GM19043 (cell line): ENCODE results near the gene ASTN2.

Source experiments
- ATAC-seq: cut with Tn5 transposase; IDR thresholded peaks from one replicate; pipeline ENCODE4 v1.9.1; 2021; ENCODE audit warnings: low read depth; ENCODE audit not compliant: unreplicated experiment

Gene ASTN2

DNA sequence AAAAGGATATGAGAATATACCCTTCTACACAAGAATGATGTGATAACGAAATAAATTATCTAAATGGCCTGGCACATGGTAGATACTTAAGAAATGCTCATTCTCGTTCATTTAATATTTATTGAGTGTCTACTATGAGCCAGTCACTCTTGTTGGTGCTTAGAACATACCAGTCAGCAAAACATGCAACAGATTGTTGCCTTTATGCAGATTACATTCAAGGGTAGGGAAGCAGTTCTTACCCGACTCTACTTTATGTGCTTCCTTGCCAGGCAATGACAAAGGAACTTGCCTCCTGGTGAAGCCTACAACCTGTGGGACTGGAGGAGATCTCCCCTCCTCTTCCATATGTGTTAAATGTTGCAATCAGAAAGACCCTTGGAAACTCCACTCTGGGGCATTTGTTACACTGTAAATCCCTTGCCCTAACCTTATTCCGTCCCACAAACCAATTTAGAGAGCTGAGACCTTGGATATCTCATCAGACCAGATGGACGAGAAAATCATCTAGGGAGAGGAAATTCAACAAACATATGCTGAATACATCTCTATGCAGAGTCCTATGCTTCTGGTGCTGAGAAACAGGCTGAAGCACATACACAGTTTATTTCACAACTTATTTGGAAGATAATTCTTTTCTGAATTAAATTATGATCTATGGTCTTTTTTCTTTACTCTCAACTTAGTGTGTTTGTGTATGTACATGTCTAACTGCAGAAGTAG, 855.9 kb downstream of the ASTN2 start:
- no peak for ATAC-seq

DNA sequence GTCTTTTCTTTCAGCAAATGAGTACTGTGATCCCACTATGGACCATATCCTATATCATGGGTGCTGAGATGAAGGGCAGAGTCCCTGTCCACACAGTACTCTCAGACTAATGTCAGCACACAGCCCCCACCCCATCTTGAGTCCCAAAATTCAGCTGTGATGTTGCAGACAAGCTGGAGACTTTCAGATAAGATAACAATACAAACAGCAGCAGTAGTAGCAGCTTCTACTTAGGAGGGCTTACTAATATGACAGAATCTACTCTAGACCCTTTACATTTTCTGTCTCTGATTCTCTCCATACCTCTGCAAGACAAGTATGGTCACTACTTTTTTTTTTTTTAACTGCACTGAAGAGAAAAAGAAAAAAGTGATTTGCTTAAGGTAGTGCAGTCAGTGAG, 856.8 kb downstream of the ASTN2 start:
- ATAC-seq = no peak

DNA sequence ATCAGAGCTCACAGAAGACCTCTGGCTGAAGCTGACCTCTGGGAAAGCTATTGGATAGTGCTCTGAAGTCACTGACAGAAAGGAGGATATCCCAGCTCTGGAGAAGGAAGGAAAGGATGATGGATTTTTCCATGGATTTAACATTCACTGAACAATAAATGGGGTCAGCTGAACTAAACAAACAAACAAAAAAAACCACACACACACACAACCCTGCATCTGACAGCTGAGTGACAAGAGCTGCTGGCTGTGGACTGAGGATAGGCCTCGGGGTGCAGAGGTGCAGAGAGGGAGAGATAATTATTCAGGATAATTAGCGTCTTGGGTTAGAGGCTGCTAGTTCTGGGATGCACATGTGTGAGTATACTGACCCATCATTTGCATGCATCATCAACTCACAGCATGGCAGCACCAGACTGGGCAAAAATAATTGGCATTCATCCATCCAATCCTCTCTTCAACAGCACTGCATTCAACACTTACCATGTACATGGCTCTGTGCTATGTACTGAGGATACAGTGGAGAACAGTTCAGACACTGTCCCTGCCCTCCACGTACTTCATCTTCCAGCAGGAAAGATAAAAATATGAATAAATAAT, 859.2 kb downstream of the ASTN2 start:
- no peak for ATAC-seq

DNA sequence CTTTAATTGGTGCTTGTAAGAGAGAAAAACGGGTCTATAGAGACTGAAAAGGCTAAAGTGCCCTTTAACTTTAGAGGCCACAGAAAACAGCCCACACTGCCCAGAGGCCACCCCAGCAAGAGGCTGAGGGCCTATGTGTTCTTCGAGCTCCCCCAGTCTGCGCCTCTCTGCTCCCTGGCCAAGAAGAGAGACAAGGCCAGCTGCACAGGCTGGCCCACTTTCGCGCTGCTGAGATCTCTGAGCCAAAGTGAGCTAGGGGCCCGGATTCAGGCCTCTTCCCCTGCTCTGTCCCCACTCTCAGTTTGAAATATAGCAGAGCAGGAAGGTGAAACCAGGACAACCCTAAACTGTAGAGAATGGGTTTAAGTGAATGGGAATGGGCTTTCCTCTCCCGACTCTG, 859.7 kb downstream of the ASTN2 start:
- ATAC-seq = no peak

DNA sequence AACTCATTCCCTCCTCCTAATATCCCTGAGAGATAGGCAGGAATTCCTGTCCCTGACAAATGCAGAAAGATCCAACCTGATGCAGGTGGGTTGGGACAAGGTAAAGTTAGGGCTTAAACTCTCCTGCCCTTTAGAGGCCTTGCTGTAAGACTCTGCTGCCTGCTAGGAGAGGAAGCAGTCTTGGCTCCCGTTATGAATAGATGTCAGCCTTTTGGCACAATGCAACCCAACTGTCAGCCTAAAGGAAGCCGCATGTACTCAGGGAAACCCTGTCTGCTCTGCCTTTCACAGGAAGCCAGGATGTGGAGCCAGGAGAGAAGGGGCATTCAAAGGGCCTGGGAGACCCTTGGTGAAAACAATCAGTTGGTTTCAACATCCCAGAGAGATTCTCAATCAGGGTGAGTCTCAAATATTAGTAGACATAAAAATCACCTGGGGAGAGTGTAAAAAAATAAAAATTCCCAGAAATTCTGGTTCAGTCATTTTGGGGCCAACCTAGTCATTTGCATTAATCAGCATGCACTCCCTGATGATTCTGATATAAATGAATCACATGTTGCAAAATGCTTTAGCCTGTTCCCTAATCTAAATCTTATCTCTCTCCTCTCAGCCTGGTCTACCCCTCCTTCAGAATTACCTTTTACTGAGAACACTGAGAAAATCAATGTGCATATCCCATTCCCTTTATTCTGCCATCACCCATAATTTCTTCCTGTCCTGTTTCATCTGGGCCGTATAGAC, 864.0 kb downstream of the ASTN2 start:
- no peak for ATAC-seq

DNA sequence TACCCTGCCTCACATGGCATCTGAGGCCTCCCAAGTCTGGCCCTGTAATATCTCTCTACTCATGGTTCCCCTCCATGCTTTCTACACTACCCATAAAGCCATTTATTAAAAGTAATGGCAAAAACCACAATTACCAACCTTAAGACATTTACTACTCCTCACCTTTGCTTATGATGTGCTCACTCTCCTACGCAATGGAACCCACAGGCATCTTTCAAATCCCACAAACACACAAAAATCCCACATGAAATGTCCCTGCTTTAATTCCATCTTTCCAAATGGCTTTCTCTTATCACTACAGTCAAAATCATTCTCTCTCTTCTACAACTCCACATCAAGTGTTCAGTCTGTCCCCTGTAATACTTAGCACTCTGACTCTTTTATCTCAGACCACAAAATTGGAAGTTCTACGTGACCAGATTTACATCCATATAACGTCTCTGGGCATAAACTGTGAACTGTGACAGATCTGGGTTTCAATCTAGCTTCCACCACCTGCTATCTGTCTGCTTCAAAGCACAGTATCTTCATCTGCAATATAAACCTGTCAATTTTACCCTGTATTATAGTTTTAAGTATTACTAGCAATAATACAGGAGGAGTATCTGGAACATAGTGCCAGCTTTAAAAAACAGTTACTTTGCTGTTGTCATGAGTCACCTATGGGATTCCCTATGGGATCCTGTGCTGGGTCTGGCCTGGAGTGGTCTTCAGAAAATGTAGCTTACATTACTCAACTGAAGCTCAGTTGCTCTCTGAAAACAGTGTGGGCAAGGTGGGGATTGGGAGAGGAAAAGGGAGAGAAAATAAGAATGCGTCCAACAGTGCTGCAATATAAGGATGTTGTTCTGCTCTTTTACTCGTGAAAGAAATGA, 864.8 kb downstream of the ASTN2 start:
- no peak for ATAC-seq

DNA sequence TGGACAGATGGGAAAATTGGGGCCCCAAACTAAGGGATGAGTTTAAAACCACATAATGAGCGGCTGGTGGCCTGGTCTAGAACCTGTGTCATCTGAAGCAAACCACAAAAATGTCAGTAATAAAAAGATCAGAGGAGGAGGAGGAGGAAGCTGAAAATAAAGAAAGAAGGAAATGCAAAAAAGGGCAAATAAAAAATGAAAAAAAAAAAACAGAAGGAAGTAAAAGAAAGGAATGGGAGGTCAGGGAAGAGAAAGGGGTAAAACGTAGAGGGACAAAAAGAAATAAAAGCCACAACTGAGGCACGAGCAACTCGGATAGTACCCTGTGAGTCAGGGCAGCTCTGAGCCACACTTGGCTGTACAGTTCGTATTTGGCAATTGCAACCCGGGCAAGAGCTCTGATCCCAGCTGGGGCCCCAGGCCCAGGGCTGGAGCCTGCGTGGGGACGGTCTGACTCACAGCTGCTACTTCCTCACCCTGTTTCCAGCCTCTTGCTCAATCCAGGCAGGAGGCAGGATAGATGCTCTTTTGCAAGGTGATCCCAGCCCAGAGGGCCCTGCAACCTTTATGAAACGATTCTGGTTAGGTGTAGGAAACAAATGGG, 865.7 kb downstream of the ASTN2 start:
- no peak for ATAC-seq

DNA sequence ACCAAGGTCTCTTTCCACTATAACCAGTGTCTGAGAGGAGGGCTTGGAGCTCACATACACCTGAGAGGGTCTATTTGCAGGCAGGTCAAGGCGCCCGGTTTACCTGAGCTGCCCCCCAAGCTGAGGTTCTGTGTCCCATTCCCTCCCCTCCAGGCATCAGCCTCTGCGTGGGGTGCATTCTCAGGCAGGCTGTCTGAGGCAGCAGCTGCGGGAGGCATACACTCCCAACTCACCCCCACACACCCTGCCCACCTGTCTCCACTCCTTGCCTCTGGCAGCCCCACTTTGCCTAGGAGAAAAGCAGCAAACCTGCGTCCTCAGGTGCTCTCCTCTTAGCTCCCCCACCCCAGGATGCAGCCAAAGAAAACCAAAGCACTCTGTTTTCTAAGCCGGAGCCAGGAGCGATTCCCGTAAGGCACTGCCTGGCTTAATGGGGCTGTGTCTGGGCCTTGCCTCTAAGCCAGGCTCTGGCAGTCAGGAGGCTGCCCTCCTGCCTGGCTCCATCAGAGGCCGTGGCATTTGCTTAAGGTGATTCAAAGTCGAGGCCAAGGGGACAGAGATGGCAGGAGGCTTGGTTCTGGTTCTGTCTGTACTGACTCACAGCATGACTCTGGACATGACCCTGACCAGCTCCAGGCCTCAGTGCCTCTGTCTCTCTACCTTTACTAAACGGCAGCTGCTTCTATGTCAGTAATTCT, 867.0 kb downstream of the ASTN2 start:
- ATAC-seq = no peak

DNA sequence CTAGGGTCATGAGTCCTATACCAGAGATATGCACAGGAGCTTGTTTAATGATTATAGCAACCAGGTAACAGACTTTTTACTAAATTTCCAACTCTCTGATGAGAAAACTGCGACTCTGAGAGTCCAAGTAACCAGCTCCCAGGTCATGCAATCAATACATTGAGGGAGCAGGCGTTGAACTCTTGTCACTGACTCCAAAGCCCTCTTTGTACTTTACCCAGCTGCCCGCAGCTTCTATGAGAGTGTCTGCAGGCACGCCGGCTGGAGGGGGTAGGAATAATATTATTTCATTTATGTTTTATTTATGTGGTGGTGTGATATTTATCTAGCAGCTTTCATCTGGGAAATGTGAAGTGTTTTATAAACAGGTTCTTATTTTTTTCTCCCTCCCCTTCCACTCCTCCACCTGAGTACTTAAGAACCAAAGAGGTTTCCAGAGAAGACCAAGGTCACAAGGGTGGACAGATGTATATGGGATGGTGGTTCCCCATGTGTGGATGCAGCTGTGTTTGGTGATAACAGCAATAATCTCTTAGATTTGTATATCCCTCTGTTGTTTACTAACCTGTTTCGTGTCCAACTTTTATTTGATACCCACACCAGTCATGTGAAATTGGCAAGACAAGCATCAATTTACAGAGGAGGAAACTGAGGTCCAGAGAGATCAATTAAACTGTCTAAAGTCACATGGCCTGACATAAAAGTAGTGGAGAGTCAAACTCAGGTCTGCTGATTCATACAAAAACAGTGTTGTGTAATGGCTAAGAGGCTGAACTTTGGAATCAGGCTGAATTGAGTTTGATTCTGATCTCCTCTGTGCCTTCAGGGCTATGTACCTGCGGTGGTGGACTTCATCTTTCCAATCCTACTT, 867.9 kb downstream of the ASTN2 start:
- ATAC-seq = no peak

DNA sequence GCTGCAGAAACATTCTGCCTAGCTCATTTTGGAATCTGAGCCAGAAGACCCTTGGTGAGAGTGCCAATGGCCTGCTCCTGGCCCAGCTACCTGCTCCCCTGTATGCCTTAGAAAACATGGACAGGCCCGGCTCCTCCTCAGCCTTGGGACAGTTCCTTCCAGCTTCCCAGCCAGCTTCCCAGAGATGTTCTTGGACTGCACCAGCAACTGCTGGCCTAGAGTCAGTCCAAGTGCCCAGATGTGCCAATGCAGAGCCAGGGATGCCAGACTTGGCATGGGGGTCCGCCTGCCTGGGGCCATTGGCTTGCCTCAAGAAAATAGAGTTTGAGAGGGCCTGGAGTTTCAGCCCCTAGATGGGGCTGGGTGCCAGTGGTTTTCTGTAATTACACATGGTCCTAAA, 870.0 kb downstream of the ASTN2 start:
- no peak for ATAC-seq

DNA sequence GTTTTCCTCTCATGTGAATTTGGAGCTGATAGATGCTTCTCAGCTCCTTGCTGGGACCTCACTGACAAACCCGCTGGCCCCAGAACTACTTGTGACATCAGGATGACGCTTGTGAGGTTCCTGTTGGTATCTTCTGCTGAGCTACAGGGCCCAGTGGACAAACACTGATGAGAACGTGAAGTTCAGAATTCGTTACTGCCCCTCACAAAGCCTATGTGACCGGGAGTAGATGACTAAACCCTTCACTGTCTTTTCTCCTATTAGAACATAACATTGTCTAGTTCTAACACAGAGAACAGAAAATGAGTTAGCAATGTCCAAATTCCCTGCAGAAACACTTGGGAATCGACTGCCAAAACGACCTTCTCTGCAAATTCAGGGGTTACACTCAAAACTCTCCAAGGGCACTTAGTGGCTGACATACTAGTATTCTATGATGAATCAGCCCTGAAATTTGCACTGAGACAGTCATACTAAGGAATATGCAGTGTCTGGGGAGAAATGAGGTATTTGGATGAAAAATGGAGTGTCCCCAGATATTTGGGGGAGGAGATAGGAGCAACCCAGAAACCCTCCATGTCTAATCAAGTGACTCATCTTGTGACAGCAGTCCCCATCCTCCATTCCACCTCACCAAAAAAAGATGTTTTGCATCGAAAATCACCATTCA, 871.0 kb downstream of the ASTN2 start:
- no peak for ATAC-seq

DNA sequence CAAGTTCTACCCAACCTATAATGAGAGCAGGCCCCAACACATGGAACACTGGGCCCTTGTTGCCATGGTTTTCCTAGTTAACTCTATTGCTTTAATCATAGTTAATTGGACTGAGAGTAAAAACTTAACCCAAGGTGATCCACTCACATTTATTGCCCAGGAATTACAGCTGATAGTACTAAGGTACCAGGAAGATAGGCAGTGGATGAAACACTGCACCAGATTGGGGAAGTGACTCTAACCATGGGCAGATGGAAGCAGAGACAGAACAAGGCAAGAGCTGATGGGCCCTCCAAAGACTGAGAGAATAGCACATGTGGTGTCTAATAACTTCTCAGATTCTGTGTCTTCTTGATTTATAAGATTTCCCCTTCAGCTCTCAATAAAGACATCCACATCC, 873.5 kb downstream of the ASTN2 start:
- no peak for ATAC-seq

DNA sequence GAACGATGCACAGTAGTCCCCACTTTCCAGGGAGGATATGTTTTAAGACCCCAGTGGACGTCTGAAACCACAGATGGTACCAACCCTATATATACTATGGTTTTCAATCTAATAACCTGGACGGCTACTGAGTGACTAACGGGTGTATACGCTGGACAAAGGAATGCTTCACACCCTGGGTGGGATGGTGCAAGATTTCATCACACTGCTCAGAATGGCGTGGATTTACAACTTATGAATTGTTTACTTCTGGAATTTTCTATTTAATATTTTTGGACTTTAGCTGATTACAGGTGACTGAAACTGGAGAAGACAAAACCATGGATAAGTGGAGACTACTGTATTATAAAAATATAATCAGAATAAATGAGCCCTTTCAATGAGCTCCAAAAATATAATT, 875.3 kb downstream of the ASTN2 start:
- no peak for ATAC-seq

DNA sequence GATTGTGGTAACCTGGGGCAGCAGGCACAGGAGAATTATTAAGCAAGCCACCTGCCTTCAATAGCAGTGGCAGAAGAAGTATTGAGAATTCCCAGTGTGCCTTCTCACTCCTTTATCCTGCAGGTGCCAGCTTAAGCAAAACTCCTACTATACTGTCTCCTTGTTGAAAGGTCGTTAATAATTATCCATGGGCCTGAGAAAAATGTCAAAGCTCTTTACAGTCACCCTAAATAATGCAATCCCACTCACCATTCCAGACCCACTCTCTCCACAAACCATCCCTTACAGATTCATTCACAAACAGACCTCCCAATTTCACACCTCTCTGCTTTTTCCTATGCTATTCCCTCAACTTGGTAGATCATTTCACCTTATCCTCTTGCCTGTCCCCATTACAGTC, 889.2 kb downstream of the ASTN2 start:
- ATAC-seq = no peak

DNA sequence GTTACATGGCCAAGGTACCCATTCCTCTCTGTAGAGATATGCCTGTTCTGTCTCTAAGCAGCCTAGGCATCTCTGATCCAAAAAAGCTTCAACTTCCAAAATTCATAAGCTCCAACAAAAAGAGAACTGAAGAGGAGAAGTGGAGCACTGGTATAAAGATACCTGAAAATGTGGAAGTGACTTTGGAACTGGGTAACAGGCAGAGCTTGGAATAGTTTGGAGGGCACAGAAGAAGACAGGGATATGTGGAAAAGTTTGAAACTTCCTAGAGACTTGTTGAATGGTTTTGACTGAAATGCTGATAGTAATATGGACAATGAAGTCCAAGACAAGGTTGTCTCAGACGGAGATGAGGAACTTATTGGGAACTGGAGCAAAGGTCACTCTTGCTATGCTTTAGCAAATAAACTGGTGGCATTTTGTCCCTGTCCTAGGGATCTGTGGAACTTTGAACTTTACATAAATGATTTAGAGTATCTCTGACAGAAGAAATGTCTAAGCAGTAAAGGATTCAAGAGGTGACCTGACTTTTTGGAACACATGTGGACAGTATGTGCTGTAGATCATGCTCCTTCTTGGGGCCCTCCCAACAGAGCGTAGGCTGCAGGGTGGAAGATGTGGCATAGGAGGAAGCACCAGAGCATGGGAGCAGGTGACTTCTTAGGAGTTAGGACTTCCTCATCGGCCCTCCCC, 889.9 kb downstream of the ASTN2 start:
- ATAC-seq = no peak

DNA sequence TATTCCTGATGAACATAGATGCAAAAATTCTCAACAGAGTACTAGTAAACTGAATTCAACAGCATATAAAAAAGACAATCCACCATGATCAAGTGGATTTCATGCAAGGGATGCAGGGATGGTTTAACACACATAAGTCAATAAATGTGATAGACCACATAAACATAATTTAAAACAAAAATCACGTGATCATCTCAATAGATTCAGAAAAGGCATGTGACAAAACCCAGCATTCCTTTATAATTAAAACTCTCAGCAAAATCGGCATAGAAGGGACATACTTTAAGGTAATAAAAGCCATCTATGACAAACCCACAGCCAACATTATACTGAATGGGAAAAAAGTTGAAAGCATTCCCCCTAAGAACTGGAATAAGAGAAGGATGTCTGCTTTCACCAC, 894.6 kb downstream of the ASTN2 start:
- no peak for ATAC-seq

DNA sequence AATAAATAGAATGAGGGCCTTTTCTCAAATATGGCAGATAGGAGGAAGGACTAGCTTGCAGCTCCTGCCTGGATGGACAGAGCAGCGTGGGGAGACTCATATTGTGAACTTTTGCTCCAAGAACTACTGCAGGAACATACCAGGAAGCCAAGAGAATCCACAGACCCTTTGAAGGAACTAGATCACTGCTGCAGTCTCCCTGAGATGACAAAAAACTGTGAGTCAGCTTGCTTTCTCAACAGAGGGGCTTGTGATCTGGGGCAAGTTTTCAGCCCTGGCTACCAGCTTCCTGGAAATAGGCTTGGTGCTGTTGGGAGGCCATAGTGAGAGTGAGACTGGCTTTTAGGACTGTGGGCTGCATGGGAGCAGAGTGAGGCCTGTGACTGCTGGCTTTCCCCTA, 898.4 kb downstream of the ASTN2 start:
- no peak for ATAC-seq

DNA sequence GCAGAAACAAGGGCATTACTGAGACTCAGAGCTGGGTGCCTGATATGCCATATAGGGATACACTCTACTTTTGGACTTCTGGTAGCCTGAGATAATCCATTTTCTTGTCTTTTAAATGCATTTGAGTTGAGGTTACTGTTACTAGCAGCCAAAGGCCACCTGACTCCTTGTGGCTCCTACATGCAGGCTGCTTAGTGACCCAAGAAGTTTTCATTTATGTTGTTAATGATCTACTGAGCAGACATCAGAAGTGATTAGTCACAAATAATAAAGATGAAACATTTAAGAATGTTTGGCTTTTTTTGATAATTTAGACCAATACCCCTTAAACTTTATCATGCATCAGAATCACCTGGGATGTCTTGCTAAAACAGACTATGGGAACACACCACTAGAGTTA, 899.3 kb downstream of the ASTN2 start:
- ATAC-seq = no peak
